PC-9 (cell line): ENCODE measurements around the gene GRM8. TPM values are rescaled to one million over a fixed set of nuclear protein-coding genes. Genes with fewer than 3 reads are reported as not detected.

Experiments
- BruUV-seq: library from RNA; stranded (reverse); fragments of 400-500 nt; replicated peaks from 2 replicates; lab custom pipeline; 2021; lab: Mats Ljungman, UMichigan
- CTCF ChIA-PET: fragments of 300-600 bp; sonication (Branson Sonifier 250); formaldehyde crosslinking; loops from one replicate; lab custom pipeline; 2022; ENCODE audit warnings: antibody characterized with exemption; lab: Charles Lee
- POLR2A ChIA-PET: fragments of 300-600 bp; sonication (Branson Sonifier 250); formaldehyde crosslinking; loops from one replicate; lab custom pipeline; 2022; ENCODE audit warnings: antibody characterized with exemption; ENCODE audit not compliant: unreplicated experiment; lab: Charles Lee
- DNase-seq, 2 experiments: peaks; one replicate each; pipeline versions ENCODE4 v3.0.0 to v3.0.0-alpha.2; 2015 to 2022; ENCODE audit warnings: mixed read lengths in 1 of 2
- H2AFZ ChIP-seq: fragments of 200-600 bp; sonication (generic); 2 replicates; pipeline ENCODE4 v1.8.1; 2017; ENCODE audit warnings: antibody characterized with exemption
- H3F3A ChIP-seq: fragments of 200-600 bp; sonication (generic); 2 replicates; pipeline ENCODE4 v1.8.1; 2017; ENCODE audit warnings: antibody characterized with exemption, mild to moderate bottlenecking, low read depth; ENCODE audit not compliant: insufficient read depth
- H3K27ac ChIP-seq: fragments of 200-600 bp; sonication (generic); 2 replicates; pipeline ENCODE4 v1.6.1; 2016; ENCODE audit warnings: mixed run types
- H3K27me3 ChIP-seq: fragments of 200-600 bp; sonication (generic); 2 replicates; pipeline ENCODE4 v1.6.1; 2016; ENCODE audit warnings: low read depth, mixed run types; ENCODE audit not compliant: insufficient read depth
- H3K36me3 ChIP-seq: fragments of 200-600 bp; sonication (generic); 2 replicates; pipeline ENCODE4 v1.6.1; 2016; ENCODE audit warnings: low read depth, mixed run types
- H3K4me1 ChIP-seq: fragments of 200-600 bp; sonication (generic); replicated peaks from 2 replicates; pipeline ENCODE4 v1.6.1; 2016; ENCODE audit warnings: mixed run types; ENCODE audit not compliant: insufficient read depth
- H3K4me2 ChIP-seq: fragments of 200-600 bp; sonication (generic); 2 replicates; pipeline ENCODE4 v1.6.1; 2017; ENCODE audit warnings: mixed run types
- H3K4me3 ChIP-seq: fragments of 200-600 bp; sonication (generic); 2 replicates; pipeline ENCODE4 v1.6.1; 2016; ENCODE audit warnings: mixed run types
- H3K79me2 ChIP-seq: fragments of 200-600 bp; sonication (generic); 2 replicates; pipeline ENCODE4 v1.6.1; 2017; ENCODE audit warnings: low read depth, mixed run types
- H3K9me2 ChIP-seq: fragments of 200-600 bp; sonication (generic); 2 replicates; pipeline ENCODE4 v1.8.1; 2017; ENCODE audit warnings: mild to moderate bottlenecking; ENCODE audit not compliant: insufficient read depth
- H3K9me3 ChIP-seq: fragments of 200-600 bp; sonication (generic); 2 replicates; pipeline ENCODE4 v1.8.1; 2016; ENCODE audit warnings: low read depth; ENCODE audit not compliant: insufficient read depth
- H4K20me1 ChIP-seq: fragments of 200-600 bp; sonication (generic); 2 replicates; pipeline ENCODE4 v1.8.1; 2017; ENCODE audit not compliant: insufficient read depth
- EZH2 ChIP-seq: fragments of 200-600 bp; sonication (generic); IDR thresholded peaks from 2 replicates; pipeline ENCODE4 v1.8.0; 2017; ENCODE audit warnings: antibody characterized with exemption, low read depth
- intact Hi-C: fragments of 100-400 bp; cut with micrococcal nuclease; formaldehyde crosslinking; loops from one replicate; pipeline ENCODE4 v1.10.0; 2022; ENCODE audit not compliant: unreplicated experiment
- total RNA-seq: library from RNA; stranded (reverse); gene quantifications from 2 replicates; pipeline ENCODE4 v1.2.3, GENCODE V29; 2021
- TF ChIP-seq, protein P1 (sequence below): fragments of 200-600 bp; sonication (generic); conservative IDR thresholded peaks from 2 replicates; pipeline ENCODE4 v1.6.1; 2017; ENCODE audit warnings: mixed run types, antibody characterized with exemption, mild to moderate bottlenecking, moderate library complexity

GRM8 gene
- total RNA-seq, 1 experiment from 2014 or later: not detected

DNA sequence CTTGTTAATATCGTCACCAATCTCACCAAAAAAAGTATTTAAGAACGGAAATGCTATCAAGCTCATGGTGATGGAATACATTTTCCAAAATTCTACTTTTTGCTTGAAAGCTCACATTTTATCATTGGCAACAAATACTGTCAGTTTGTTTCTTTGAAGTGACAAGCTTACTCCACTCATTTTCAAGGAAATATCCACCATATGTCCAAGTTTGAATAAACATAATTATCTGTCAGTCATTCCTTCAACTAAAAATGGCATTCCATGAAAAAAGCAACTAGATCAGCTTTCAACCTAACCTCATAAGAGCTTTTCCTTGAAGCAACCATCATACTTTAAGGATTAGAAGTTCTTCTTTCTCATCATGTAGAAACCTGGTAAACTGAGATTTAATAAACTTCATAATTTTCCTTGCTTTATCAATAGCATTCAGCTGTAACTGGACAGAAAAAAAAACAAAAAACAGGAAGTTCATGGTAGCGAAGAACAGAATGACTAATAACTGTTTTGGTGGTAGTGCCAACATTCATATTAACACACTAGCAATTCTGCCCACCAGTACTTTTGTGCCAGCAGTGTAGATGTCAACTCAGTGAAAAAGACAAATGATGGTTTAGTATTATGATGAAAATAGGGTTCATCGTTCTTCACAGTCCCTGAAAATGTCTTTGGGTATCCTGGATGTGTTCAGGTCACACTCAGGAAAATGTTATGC is 764.9 kb downstream of the GRM8 start:
- H4K20me1 ChIP-seq: no peaks in the 10 kb centered on the region
- H3K4me1 ChIP-seq: no peaks in the 10 kb centered on the region
- BruUV-seq: no TSS peak
- intact Hi-C loops: no loop called here
- H3K36me3 ChIP-seq: no peaks in the 10 kb centered on the region
- H3K27ac ChIP-seq: no peak overlapping the region
- no peaks in the 10 kb centered on the region for H3K9me2 ChIP-seq
- no peaks in the 10 kb centered on the region for H3K9me3 ChIP-seq
- H3K4me3 ChIP-seq: no peak overlapping the region
- DNase-seq: no peak
- ChIA-PET POLR2A (no interaction called here), CTCF (no interaction called here)
- TF ChIP-seq EZH2: no peak
- TF ChIP-seq, protein P1, sequence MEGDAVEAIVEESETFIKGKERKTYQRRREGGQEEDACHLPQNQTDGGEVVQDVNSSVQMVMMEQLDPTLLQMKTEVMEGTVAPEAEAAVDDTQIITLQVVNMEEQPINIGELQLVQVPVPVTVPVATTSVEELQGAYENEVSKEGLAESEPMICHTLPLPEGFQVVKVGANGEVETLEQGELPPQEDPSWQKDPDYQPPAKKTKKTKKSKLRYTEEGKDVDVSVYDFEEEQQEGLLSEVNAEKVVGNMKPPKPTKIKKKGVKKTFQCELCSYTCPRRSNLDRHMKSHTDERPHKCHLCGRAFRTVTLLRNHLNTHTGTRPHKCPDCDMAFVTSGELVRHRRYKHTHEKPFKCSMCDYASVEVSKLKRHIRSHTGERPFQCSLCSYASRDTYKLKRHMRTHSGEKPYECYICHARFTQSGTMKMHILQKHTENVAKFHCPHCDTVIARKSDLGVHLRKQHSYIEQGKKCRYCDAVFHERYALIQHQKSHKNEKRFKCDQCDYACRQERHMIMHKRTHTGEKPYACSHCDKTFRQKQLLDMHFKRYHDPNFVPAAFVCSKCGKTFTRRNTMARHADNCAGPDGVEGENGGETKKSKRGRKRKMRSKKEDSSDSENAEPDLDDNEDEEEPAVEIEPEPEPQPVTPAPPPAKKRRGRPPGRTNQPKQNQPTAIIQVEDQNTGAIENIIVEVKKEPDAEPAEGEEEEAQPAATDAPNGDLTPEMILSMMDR: no peak
- H3K79me2 ChIP-seq: no peaks in the 10 kb centered on the region
- no peak overlapping the region for H3K4me2 ChIP-seq
- no peaks in the 10 kb centered on the region for H3K27me3 ChIP-seq
- no peak overlapping the region for H2AFZ ChIP-seq
- H3F3A ChIP-seq: no peaks in the 10 kb centered on the region

DNA sequence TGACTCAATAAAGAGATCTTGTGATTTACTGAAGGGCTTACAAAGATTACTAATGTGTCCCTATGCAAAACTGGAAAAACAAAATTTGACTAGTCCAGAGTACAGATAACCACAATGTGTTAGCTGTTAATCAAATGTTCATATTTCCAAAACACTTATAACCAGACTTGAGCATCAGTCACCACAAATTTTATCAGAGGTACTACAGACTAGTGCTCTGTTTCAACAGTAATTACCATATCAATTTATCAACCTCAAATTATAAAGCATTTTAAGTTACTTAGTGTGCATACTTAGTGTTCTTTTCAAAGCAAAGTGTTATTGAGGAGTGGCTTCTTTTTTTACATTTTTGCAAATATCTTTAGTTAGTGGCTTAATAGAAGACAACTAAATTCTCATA is 765.9 kb downstream of the GRM8 start:
- Histone ChIP-seq H3K9me3 (no peaks in the 10 kb centered on the region), H4K20me1 (no peaks in the 10 kb centered on the region), H2AFZ (no peak overlapping the region), H3K9me2 (no peaks in the 10 kb centered on the region), H3K27ac (no peak overlapping the region), H3K4me1 (no peaks in the 10 kb centered on the region), H3K79me2 (no peaks in the 10 kb centered on the region), H3K36me3 (no peaks in the 10 kb centered on the region), H3F3A (no peaks in the 10 kb centered on the region), H3K4me3 (no peak overlapping the region), H3K4me2 (no peak overlapping the region), H3K27me3 (no peaks in the 10 kb centered on the region)
- no peak for DNase-seq
- intact Hi-C loops: no loop called here
- ChIA-PET CTCF (no interaction called here), POLR2A (no interaction called here)
- no TSS peak for BruUV-seq
- no peak for TF ChIP-seq EZH2
- TF ChIP-seq, protein P1: no peak

DNA sequence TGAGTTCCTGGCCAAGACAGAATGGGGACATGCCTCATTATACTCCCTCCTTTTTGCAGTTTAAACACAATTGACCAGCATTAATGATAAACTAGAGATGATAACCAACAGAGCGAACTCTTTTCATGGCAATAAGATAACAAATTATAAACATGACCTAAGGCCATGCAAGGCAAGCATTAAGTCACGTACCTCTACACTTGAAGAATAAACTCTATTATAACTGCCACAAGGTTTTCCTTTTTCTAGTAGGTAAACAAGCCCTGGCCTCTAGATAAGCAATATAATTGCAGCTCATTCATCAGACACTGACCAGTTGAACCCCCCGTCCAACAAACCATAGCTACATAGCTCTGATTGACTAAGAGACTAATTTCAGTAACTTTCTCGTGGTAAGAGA is 767.0 kb downstream of the GRM8 start:
- intact Hi-C loops: no loop called here
- H4K20me1 ChIP-seq: no peaks in the 10 kb centered on the region
- H3K4me3 ChIP-seq: no peak overlapping the region
- BruUV-seq: no TSS peak
- CTCF ChIA-PET: no interaction called here
- no peaks in the 10 kb centered on the region for H3K9me3 ChIP-seq
- H3K36me3 ChIP-seq: no peaks in the 10 kb centered on the region
- no peak overlapping the region for H3K27ac ChIP-seq
- H3K79me2 ChIP-seq: no peaks in the 10 kb centered on the region
- no peak for DNase-seq
- POLR2A ChIA-PET: no interaction called here
- no peaks in the 10 kb centered on the region for H3K4me1 ChIP-seq
- H3K27me3 ChIP-seq: no peaks in the 10 kb centered on the region
- TF ChIP-seq, protein P1: no peak
- TF ChIP-seq EZH2: no peak
- H3K9me2 ChIP-seq: no peaks in the 10 kb centered on the region
- no peaks in the 10 kb centered on the region for H3F3A ChIP-seq
- no peak overlapping the region for H3K4me2 ChIP-seq
- H2AFZ ChIP-seq: no peak overlapping the region
